CD4-positive, alpha-beta T cell treated with Interleukin-12 subunit alpha and Interleukin-12 subunit beta, for 1 hour (primary cell): Measurements from ENCODE around the gene ZNF133.
"Not testable (repeated sequence)": the region's sequence is repeated elsewhere in the genome, so short reads cannot be mapped to it uniquely, and the experiment has no call there.

Source experiments
- DNase-seq: peaks from one replicate; pipeline ENCODE4 v3.0.0-alpha.2; 2020

Gene ZNF133

DNA sequence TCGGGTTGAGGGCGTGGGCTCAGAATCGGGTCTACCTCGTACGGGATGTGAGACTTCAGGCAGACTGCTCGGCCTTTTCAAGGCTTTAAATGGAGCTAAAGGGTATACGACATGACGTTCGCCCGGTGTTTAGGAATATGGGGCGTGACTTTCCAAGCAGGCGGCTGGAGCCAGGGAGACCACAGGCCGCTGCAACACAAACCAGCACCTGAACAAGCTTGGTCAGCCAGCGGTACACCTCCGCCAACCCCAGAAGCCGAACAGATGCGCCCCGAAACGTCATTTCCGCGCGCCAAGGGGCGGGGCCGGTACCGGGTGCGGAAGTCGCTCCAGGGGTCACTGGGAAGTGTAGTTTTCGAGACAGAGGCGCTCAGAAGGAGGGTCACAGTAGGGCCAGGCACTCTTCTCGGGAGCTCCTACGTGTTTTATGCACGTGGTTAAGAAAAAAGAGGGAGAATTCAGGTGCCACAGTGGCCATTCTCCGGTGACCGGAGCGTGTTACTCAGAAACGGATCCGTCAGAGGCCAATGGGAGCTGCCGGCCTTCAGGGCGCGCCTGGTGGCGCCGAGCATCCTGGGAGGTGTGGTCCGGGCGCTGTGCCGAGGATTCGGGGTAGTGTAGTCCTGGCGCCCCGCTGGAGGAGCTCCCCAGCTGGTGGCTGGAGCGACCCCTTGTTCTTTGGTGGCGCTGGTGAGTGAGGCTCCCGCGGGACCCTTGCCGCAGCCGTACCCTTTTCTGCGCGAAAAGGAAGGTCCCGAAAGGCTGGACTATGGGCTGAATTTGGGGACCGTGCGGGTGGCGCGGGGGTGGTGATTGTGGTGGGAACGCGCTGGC lies at the start of gene ZNF133:
Gene ZNF133, plus strand, starts transcription at position 613 of the 834 bp plus-strand sequence. CDS start 17,160 bp downstream, outside the sequence.
- peak; percentile 96 for DNase-seq

DNA sequence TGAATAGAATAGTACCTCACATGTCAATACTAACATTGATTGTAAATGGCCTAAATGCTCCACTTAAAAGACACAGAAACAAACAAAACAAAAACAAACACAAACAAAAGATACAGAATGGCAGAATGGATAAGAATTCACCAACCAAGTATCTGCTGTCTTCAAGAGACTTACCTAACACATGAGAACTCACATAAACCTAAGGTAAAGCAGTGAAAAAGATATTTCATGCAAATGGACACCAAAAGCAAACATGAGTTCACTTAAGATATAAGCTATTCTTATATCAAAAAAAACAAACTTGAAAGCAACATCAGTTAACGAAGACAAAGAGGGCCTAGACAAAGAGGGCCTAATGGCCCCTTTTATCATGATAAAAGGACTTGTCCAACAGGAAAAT lies 47.3 kb upstream of the ZNF133 start:
- DNase-seq: no peak

- DNase-seq: no peak
Observed at GRCh38 chr20:18243802-18244201, 44.5 kb upstream of the ZNF133 start.

GRCh38 chr20:18248545-18248944 lies 39.8 kb upstream of the ZNF133 start:
- not testable (repeated sequence) for DNase-seq

DNA sequence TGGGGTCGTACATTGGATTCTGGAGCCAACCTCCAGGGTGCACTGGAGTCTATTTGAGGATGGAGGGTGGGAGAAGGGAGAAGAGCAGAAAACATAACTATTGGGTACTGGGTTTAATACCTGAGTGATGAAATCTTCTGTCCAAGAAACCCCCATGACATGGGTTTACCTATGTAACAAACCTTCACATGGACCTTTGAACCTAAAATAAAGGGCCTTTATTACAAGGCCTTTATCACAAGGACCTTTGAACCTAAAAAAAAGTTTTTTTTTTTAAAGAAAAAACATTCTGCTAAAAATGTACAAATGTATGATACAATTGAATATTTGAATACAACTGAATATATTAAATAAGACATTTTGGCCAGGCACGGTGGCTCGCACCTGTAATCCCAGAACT lies 38.1 kb upstream of the ZNF133 start:
- DNase-seq: no peak

DNA sequence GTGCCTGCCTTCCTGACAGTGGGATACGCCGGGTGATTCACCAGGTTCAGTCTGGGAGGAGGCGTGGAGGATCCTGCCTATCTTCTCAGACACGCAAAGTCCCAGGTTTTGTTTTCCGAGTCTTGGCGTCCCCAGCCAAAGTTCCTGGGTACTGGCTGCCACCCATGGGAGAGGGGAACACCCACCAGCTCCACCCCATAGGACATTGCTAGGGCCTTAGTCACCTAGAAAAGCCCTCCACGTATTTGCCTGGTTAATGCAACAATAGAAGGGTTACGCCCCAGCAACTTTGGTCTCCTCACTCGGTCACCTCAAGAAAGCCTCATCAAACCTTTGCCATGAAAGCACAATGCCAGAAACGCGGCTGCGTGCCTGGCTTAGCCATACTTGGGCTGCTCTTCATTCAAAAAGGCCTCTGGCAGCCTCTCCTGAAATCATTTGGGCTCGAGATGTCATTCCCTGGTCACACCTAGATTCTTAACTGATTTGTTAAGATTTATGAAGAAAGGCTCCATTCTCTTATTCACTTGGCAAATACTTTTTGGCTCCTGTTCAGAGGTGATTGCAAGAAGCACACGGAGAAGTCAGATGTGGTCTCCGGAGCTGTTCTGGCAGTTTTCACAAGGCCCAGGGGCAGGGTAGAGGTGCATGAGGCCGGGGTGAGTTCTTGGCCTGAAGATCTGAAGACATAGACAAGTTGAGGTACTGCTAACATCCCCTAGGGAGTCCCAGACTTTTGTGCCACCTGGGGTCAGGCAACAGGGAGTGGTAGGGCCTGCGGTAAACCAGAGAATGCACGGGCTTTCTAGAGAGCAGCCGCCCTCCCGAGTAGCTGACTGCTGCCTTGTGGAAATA lies 35.5 kb upstream of the ZNF133 start:
- DNase-seq: no peak

DNA sequence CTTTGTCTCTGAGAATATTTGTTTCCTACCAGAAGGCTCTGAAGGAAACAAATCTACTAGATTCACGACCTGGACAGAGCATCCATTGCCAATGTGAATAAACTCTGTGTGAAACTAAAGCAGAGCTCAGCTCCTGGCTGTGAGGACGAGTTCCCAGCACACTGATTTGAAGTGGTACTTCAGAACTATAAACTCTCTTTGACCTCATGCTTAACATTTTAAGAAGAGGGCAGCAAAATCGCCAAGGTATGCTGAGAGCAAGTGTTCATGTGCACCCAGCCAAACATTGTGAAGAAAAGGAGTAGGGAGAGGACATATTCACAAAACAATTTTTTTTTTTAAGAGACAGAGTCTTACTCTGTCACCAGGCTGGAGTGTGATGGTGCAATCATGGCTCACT lies 33.7 kb upstream of the ZNF133 start:
- no peak for DNase-seq

DNA sequence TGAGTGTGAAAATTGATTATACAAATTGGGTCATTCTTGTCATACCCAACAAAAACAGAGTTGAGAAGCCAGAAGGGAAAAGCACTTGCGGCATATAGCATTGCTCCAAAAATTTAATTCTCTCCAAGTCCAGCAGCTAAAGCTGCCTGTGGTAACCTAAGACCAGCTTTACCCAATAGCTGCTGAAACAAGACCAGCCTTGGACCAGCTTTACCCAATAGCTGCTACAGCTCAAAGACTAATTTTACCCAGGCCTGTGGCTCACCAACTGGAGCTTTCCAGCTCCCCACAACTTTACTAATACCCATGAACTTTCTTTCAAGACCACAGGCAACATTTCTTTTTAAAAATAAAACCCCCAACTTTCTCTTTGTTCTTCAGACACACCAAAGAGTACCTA lies 32.8 kb upstream of the ZNF133 start:
- DNase-seq: no peak

GRCh38 chr20:18256440-18257090 lies 31.8 kb upstream of the ZNF133 start:
- no peak for DNase-seq

GRCh38 chr20:18258126-18258860 lies 30.0 kb upstream of the ZNF133 start:
- no peak for DNase-seq

- DNase-seq: no peak
Observed at GRCh38 chr20:18259730-18260129, 28.6 kb upstream of the ZNF133 start.

DNA sequence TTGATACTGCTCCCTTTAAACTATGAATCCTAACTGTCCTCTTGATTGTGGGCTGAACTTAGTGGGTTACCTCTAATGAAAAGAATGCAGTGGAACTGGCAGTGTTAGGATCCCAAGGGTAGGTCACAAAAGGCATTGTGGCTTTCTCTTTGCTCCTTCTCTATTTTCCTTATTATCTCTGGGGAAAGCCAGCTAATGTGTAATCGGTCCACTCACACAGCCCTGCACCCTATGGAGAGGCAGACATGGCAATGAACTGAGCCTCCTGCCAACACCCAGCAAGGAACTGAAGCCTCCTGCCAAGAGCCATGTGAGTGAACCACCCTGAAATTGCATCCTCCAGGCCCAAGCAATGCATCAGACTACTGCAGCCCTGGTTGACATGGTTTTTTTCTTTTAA lies 24.6 kb upstream of the ZNF133 start:
- DNase-seq: no peak

GRCh38 chr20:18265441-18265840 lies 22.9 kb upstream of the ZNF133 start:
- DNase-seq: no peak

GRCh38 chr20:18266282-18266681 lies 22.0 kb upstream of the ZNF133 start:
- DNase-seq: no peak

DNA sequence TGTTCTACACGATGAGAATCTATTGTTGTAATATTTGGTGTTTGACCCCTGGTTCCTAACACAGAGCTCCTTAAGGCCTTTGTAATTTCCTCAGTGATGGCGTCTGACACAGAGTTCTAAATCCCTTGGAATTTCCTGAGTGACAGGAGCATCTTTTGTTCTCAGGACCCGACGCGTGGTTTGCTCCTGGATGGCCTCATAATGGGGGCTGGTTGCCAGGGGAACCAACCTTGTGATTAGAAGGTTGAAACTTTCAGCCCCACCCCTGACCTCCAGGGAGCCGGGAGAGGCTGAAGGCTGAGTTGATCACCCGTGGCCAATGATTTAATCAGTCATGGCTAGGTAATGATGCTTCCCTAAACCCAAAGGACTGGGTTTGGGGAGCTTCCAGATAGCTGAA lies 20.5 kb upstream of the ZNF133 start:
- no peak for DNase-seq

GRCh38 chr20:18271160-18271559 lies 17.2 kb upstream of the ZNF133 start:
- DNase-seq: no peak

- no peak for DNase-seq
Observed at GRCh38 chr20:18272451-18272850, 15.9 kb upstream of the ZNF133 start.

GRCh38 chr20:18273738-18274137 lies 14.6 kb upstream of the ZNF133 start:
- no peak for DNase-seq

- DNase-seq: not testable (repeated sequence)
Observed at GRCh38 chr20:18275960-18276359, 12.4 kb upstream of the ZNF133 start.

DNA sequence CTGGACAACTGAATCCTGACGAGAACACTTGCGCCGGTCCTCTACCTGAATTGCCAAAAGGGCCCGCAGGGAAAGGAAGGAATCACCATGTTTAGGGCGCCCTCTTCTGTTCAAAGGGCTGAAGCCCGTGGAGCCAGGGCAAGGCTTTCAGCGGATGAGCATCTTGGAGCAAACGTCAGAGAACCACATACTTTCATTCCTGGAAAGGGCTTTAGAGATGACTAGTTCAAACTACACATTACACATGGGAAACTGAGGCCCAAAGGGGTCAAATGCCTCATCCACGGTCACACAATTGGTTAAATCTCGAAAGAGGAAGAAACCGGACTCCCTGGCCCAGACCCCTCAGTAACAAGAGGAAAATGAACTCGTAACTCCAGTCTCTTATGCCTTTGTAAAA lies 11.5 kb upstream of the ZNF133 start:
- peak; percentile 60 for DNase-seq

DNA sequence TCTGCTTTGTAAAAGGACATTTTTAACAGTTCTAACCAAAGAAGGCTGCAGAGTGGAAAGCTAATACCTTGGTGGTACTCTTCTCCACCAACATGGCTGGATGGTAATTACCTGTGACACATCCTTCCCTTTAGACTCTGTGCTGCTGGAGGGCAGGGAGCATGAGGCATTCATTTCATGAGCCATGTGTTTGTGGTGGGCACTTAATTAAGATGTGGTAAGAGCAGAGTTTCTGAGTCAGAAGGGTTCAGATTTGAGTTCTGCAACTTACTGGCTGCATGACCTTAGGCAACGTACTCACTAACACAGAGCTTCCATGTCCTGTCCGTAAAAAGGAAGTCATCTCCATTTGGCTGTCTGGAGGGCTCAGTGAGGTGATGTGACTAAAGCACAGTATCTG lies 9.1 kb upstream of the ZNF133 start:
- no peak for DNase-seq

GRCh38 chr20:18284805-18285533 lies 3.4 kb upstream of the ZNF133 start:
- DNase-seq: no peak
